GM18870 (cell line): ENCODE results near the gene AGAP1.

Source experiments
- ATAC-seq: cut with Tn5 transposase; IDR thresholded peaks from one replicate; pipeline ENCODE4 v1.9.1; 2021; ENCODE audit warnings: moderate library complexity; ENCODE audit not compliant: unreplicated experiment

Gene AGAP1

GRCh38 chr2:235486729-235487128, 7.1 kb upstream of the AGAP1 start:
- ATAC-seq: no peak

DNA sequence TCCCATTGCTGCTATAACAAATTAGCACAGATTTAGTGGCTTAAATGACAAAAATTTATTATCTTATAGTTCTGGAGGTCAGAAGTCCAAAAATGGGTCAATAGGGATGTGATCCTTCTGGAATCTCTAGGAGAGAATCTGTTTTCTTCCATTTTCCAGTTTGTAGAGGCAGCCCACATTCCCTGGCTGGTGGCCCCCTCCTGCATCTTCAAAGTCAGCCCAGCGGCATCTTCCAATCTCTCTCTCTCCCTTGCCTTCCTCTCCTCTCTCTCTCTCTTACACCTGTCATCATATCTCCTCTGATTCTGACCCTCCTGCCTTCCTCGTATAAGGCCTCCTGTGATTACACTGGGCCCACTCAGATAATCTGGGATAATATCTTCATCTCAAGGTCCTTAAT, 3.9 kb upstream of the AGAP1 start:
- ATAC-seq: no peak

DNA sequence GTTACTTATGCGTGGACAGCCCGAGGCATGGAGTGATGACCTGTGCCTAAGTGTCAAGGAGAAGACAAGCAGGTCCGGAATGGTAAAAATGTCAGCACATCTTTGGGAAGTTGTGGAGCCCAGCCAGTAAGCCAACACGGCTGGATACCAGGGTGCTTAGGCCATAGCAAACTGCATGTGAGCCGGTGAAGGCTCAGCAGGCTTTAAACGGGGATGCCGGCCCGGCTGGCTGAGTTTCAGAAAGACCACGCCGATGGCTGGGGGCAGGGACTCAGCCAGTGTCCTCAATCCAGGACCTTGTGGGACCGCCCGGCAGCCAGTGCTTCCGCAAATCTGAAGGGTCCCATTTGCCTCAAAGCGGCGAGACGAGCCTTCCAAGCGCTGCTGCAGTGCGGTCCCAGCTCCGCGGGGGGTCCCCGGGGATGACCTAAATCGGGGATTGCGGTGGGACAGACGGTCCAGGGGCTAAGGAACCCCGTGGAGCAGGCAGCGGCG, 946 bp upstream of the AGAP1 start:
- ATAC-seq: no peak

GRCh38 chr2:235493402-235493774, 455 bp upstream of the AGAP1 start:
- no peak for ATAC-seq

- no peak for ATAC-seq
Observed at GRCh38 chr2:235494716-235495372, 1.0 kb downstream of the AGAP1 start.

DNA sequence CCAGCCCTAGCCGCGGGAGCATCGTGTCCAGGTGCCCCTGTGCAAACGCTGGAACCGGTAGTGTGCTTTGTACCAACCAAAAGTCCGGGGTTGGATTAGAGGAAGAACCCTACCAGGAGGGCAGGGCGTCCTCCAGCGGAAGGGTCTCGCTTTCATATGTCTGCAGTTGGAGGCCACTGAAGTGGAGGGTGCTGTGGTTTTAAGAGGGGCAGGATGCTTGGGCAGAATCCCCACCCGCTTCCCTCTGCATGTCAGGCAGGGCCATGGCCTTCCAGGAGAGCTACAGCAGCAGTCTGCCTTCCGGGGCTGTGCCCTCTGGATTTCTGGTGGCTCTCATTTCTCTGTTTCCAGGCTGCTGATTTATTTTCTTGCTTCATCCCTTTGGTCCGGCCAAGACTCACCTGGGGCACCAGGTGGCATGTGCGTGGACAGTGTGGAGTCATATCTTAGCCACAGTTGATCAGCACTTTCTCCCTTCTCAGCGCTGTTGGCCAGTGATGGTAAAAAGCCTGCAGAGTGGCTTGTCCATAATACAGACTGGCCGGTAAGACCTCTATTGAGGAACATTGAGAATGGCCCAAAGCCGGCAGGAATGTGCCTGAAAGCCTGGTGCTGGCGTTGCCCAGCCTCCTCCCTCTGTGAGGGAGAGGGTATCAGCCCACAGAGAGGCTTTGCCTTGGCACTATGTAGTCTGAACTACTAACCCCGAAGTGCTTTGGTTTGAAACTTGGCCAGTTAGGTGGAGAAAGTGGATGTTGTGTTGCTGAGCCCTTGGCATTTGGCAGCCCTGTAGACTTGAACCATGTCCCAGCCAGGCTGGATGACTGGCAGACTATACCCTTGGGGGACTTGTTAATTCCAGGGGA, 1.8 kb downstream of the AGAP1 start:
- ATAC-seq: no peak

DNA sequence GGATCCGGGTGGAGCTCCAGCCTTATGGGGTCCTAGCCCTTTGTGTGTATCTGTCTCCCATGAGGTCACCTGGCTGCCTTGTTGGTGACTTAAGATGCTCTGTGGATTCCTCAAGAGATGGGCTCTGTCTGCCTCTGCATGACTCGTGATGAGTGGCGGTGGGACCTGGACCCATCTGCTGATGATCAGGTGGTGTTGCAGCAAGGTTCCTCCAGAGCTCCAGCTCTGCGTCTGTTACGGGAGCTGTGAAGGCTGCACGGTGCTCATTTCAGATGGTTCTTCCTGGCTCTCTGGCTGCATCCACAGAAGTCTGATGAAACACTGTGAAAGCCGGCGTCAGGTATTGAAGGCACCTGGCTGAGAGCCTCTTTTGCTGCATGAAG, 2.4 kb downstream of the AGAP1 start:
- ATAC-seq: no peak

- no peak for ATAC-seq
Observed at GRCh38 chr2:235497096-235497495, 3.3 kb downstream of the AGAP1 start.

DNA sequence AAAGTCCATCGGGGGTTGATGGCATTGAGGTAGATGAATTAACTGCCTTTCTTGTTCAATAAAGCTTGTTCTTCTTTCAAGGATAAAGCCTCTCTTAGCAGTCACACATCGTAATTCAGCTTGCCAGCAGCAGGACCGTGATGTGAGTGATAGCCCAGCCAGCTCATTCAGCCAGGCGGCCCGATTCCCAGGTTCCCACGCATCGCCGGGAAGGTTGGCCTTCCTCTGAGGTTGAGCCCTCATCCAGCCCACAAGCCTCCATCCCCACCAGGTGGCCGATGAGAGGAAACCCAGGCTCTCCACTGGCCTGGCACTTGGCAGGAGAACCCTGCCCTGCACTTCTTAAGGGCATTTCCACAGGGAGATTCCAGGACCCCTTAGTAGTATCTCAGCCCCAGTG, 4.7 kb downstream of the AGAP1 start:
- ATAC-seq: no peak

- ATAC-seq: no peak
Observed at GRCh38 chr2:235498946-235499812, 5.3 kb downstream of the AGAP1 start.

DNA sequence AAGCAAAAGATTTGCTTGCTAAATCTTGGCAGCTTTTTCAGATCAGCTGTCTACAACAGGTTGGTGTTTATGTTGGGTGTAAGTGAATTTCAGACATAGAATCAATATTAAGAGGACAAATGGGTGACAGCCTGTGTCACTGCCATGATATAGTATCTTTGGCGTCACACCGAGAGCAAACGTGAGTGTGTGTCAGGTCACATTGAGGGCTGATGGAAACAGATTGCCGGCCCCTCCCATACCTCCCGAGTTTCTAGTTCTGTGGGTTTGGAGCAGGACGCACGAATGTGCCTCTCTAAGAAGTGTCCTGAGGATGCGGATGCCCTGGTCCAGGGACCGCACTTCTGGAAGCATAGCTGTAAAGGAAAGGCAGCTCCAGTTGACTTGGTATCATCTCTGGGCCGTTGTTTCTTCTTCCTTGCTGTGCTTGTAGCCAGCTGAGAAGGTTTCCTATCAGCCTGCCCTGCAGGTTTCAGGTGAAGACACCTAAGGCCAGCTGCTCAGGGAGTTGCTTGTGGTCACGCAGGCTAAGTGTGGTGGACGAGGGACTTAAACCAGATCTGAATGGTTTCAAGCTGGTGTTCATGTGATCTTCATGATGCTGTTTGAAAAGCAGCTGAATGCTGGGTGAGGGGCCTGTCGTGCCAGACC, 6.4 kb downstream of the AGAP1 start:
- no peak for ATAC-seq

DNA sequence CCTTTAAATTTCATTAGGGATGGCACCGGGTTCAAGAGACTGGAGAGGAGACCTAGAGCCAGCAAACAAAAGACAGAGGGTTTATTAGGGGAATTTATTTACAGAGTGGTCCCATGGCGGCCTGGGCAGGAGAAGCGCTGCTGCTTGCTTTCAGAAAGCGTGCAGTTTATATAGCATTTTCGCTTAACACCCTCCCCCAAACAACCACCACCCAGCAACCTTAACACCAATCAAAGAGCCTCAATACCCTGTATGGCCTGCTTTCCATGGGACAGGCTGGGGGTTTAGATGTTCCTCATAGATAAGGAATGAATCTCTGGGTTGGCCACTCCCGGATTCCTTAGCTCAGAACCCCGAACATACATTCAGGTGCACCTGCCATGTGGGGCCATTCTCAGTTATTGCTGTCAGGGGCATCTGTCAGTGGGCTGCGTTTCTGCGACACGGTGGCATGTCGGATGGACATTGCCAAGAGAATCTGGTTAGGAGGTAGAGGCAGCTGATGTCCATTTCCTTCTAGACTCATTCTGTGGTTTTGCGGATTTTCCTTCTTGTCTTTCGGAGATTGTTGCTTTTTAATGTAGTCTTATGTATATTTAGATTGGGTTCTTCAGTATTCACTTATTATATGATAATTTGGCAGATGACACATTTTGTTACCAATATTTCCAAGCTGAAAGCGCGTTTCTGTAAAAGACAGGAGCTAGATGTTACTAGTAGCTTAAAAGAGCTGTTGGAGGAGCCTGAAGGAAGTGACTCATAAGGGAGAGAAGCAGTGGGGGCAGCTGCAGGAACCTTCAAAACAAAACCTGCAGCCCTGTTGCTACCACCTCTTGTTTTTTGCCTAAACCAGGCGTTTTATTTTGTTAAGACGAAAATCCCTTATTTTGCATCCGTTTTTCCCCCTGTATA, 7.2 kb downstream of the AGAP1 start:
- no peak for ATAC-seq

- no peak for ATAC-seq
Observed at GRCh38 chr2:235501673-235502031, 7.8 kb downstream of the AGAP1 start.

DNA sequence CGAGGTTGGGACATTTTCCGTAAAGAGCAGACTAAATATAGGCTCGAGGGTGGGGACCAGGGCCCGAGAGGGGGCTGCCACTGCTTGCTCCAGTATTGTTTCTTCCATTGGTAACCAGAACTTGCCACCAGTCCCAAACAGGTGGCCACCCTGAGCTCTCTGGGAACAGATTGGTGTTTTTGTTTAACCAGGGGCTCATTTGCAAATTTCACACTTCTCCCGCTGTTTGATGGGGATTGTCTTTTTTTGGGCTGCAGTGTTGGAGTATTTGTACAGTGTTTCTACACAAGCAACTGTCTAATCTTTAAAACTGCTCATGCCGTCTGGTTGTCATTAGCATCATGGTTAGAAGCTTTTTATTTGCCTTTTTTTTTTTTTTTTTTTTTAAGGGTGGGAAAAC, 8.5 kb downstream of the AGAP1 start:
- no peak for ATAC-seq

DNA sequence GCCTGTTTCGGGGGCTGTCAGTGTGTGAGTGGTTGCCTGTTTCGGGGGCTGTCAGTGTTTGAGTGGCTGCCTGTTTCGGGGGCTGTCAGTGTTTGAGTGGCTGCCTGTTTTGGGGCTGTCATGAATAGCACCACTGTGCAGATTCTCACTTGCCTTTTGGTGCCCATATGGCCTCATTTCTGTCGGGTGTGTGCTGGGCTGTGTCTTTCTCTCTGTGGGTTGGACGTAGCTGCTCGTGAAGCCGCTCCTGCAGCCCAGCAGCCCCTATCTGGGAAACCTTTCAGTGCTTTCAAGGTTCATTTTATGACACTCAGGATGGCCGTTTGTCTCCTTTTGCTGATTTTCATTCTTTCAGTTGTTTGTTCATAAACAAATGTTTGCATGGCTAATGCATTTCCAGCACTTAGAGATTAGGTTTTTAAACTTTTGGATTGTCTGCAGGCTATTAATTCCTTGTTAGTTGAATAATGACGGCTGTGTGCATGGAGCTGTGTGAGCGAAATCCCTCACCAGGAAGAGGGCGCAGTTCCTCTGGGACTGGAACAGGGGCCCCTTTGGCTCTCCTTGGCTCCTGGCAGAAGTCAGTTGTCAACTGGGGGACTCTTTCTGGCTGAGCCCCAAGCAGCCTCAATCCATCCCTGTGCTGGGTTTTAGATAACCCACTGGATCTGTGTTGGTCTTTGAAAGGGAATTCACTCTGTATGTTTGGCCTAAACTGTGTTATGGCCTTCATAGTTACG, 10.8 kb downstream of the AGAP1 start:
- no peak for ATAC-seq

DNA sequence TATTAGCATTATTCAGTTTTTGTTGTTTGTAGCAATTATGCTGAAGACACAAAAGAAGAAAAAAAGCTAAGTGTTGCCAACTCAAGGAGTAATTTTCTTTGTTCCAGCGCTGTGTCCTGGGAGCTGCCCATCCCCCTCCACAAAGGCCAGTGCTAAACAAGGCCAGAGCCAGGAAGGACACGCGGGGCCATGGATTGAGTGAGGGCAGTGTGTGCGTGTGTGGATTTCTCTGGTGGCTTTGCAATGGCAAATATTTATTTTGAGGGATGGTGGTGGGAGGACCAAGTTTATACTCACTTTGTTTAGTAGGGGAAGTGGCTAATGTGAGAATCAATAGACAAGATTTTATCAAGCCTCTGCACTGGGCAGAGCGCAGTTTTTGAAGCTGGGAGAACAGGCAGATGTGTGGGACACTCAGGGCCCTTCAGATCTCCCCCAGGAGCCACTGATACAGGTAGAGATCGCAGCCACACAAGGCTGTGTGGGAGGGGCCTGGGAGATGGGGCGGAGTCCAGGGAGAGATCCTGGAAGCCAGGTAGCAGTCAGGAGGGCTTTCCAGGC, 11.4 kb downstream of the AGAP1 start:
- ATAC-seq: no peak

GRCh38 chr2:235506291-235506996, 12.6 kb downstream of the AGAP1 start:
- ATAC-seq: no peak

- ATAC-seq: no peak
Observed at GRCh38 chr2:235506997-235507615, 13.3 kb downstream of the AGAP1 start.
